Liver (tissue), 9 donors: ENCODE results near the gene PLIN4. TPM values are rescaled to one million over a fixed set of nuclear protein-coding genes. Genes with fewer than 3 reads are reported as not detected.
A peak's percentile ranks its signal among the peaks of the same experiment; 100 is the strongest.
"Not testable (repeated sequence)": the region's sequence is repeated elsewhere in the genome, so short reads cannot be mapped to it uniquely, and the experiment has no call there.

Source experiments
- DNase-seq: peaks from one replicate; pipeline ENCODE4 v3.0.0-alpha.2; 2017; ENCODE audit warnings: low spot score
- H3K27ac ChIP-seq, 2 donors: one replicate each; pipeline ENCODE4 v1.7.0; 2013; ENCODE audit warnings: inconsistent platforms in 2 of 2, low read length in 2 of 2, control low read depth in 1 of 2, low read depth in 1 of 2, mild to moderate bottlenecking in 1 of 2
- H3K27me3 ChIP-seq, 4 donors: one replicate each; pipeline versions ENCODE4 v1.6.1 to v1.7.0; 2013; ENCODE audit warnings: low read length in 3 of 4, inconsistent platforms in 1 of 4, mild to moderate bottlenecking in 1 of 4, moderate library complexity in 1 of 4; ENCODE audit not compliant: control insufficient read depth in 4 of 4, insufficient read depth in 4 of 4
- H3K36me3 ChIP-seq, 4 donors: one replicate each; pipeline versions ENCODE4 v1.6.1 to v1.7.0; 2013; ENCODE audit warnings: low read length in 3 of 4, mild to moderate bottlenecking in 3 of 4, low read depth in 1 of 4, moderate library complexity in 1 of 4; ENCODE audit not compliant: control insufficient read depth in 4 of 4, insufficient read depth in 3 of 4
- H3K4me1 ChIP-seq, 4 donors: one replicate each; pipeline versions ENCODE4 v1.6.1 to v1.7.0; 2013; ENCODE audit warnings: low read length in 3 of 4, mild to moderate bottlenecking in 3 of 4, moderate library complexity in 1 of 4; ENCODE audit not compliant: control insufficient read depth in 4 of 4, insufficient read depth in 4 of 4
- H3K4me3 ChIP-seq, 3 donors: one replicate each; pipeline versions ENCODE4 v1.6.1 to v1.7.0; 2013; ENCODE audit warnings: low read length in 3 of 3, control low read depth in 1 of 3, low read depth in 1 of 3, mild to moderate bottlenecking in 1 of 3
- H3K9ac ChIP-seq, 2 donors: one replicate each; pipeline ENCODE4 v1.7.0; 2013; ENCODE audit warnings: low read length in 2 of 2, mild to moderate bottlenecking in 2 of 2, moderate library complexity in 2 of 2, control low read depth in 1 of 2, low read depth in 1 of 2
- H3K9me3 ChIP-seq, 4 donors: one replicate each; pipeline versions ENCODE4 v1.6.1 to v1.7.0; 2013; ENCODE audit warnings: low read length in 3 of 4; ENCODE audit not compliant: control insufficient read depth in 4 of 4
- EGR1 ChIP-seq, 2 donors: IDR thresholded peaks; 2 replicates each; pipeline ENCODE4 v1.6.1; 2016 to 2018; ENCODE audit warnings: antibody characterized with exemption in 2 of 2, low read depth in 2 of 2
- FOXA1 ChIP-seq: IDR thresholded peaks from 2 replicates; pipeline ENCODE4 v1.6.1; 2016; ENCODE audit warnings: antibody characterized with exemption
- FOXA2 ChIP-seq: IDR thresholded peaks from 2 replicates; pipeline ENCODE4 v1.6.1; 2016; ENCODE audit warnings: antibody characterized with exemption
- HNF4A ChIP-seq, 2 donors: conservative IDR thresholded peaks; 2 replicates each; pipeline ENCODE4 v1.6.1; 2016; ENCODE audit warnings: antibody characterized with exemption in 2 of 2, mild to moderate bottlenecking in 2 of 2
- NR2F2 ChIP-seq: IDR thresholded peaks from 2 replicates; pipeline ENCODE4 v1.6.1; 2016; ENCODE audit warnings: antibody characterized with exemption
- RAD21 ChIP-seq, 2 donors: IDR thresholded peaks; 2 replicates each; pipeline ENCODE4 v1.6.1; 2016; ENCODE audit warnings: antibody characterized with exemption in 2 of 2, mild to moderate bottlenecking in 2 of 2
- SP1 ChIP-seq: IDR thresholded peaks from 2 replicates; pipeline ENCODE4 v1.6.1; 2018; ENCODE audit warnings: antibody characterized with exemption, mild to moderate bottlenecking
- WGBS: extraction: QIAGEN DNeasy Blood & Tissue Kit; methylation state at CpG from one replicate; pipeline ENCODE4 v1.1.7; 2013; 5-methylcytosine and 5-hydroxymethylcytosine counted together
- polyA plus RNA-seq, 2 donors: library from polyadenylated mRNA; stranded (reverse) in 1 of 2; unstranded in 1 of 2; fragments of 200-250 nt in 1 of 2; fragments of >200 nt in 1 of 2; fragmentation: Nextera tagmentation in 1 of 2; extraction: Ambion mirVana in 1 of 2; gene quantifications; one replicate each; pipeline versions ENCODE4 v1.2.1 to v1.2.3, GENCODE V29; 2013 to 2015
- total RNA-seq, 2 donors: library from RNA; depleted of rRNA; stranded (reverse); fragments of >200 nt; gene quantifications; one replicate each; pipeline ENCODE4 v1.2.3, GENCODE V29; 2014
- TF ChIP-seq, protein P1 (sequence below): fragments of 150-350 bp; IDR thresholded peaks from 2 replicates; pipeline ENCODE4 v1.5.1; 2017; ENCODE audit warnings: improper control_type of control experiment, low read depth, low read length; ENCODE audit not compliant: missing input control
- donor health status: healthy.
- donor health status: healthy.
- donor health status: healthy.
- donor health status: healthy.
- donor health status: healthy.

PLIN4 gene
- total and polyA plus RNA-seq, 4 donors, result 3.1 to 49.1 (median 9.5) TPM

DNA sequence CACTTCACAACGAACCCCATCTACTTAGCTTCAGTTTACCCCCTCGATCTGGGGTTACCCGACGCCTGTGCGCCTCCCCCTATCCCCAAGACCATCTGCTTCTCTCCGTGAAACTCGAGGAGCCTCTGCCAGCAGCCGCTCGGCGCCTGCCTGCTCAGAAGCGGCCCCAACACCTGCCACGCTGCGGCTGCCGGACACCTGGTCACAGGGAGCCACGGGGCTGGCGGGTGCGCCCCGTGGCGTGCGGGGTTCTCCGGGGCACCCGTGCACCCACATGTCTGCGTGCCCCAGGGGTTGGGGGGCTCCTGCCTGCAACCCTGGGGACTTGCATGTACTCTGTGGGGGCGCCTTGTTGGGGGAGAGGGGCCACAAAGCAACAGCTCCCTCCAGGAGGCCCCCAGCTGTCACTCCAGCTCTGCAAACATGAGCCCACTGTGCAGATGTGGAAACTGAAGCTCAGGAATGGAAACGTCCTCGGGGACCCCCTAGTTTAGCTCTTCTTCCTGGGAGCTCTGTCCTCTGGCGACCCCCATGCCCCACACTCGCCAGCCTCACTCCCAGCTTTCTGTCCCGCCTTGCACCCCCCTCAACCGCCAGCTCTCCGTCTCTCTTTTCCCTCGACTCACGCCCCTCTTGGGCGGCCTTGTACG lies 48.2 kb upstream of the PLIN4 start (continued):
- TF ChIP-seq, protein P1, sequence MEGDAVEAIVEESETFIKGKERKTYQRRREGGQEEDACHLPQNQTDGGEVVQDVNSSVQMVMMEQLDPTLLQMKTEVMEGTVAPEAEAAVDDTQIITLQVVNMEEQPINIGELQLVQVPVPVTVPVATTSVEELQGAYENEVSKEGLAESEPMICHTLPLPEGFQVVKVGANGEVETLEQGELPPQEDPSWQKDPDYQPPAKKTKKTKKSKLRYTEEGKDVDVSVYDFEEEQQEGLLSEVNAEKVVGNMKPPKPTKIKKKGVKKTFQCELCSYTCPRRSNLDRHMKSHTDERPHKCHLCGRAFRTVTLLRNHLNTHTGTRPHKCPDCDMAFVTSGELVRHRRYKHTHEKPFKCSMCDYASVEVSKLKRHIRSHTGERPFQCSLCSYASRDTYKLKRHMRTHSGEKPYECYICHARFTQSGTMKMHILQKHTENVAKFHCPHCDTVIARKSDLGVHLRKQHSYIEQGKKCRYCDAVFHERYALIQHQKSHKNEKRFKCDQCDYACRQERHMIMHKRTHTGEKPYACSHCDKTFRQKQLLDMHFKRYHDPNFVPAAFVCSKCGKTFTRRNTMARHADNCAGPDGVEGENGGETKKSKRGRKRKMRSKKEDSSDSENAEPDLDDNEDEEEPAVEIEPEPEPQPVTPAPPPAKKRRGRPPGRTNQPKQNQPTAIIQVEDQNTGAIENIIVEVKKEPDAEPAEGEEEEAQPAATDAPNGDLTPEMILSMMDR, result no peak
- TF ChIP-seq FOXA2 (no peak), RAD21 (IDR thresholded peaks at IDR 0.05) (no peak)

GRCh38 chr19:4563562-4563961 lies 45.3 kb upstream of the PLIN4 start:
- H3K4me1 ChIP-seq, H3K36me3 ChIP-seq, DNase-seq, H3K27me3 ChIP-seq, H3K4me3 ChIP-seq, H3K9ac ChIP-seq, H3K9me3 ChIP-seq, H3K27ac ChIP-seq: not testable (repeated sequence)
- WGBS, result 75% methylated on average over 5 of the region's 5 CpGs

- H3K9me3 ChIP-seq, H3K9ac ChIP-seq, DNase-seq, H3K27me3 ChIP-seq, H3K4me3 ChIP-seq, H3K4me1 ChIP-seq, H3K27ac ChIP-seq, H3K36me3 ChIP-seq: not testable (repeated sequence)
- 67% methylated on average over 7 of the region's 7 CpGs for WGBS
Measured at GRCh38 chr19:4562085-4562484, 43.8 kb upstream of the PLIN4 start.

GRCh38 chr19:4559569-4559968 lies 41.3 kb upstream of the PLIN4 start, which contains the start of gene SEMA6B:
Gene SEMA6B (minus strand): TSS chr19:4559684. CDS start chr19:4558457, 1,227 bp downstream.
- Histone ChIP-seq H3K4me3 (peak within 1 kb of the TSS; percentile 10 to 41 (median 33)), H3K27ac (peak within 1 kb of the TSS; percentile 50 to 72), H3K9ac (peak within 1 kb of the TSS in 1 of 2 donors; percentile 51), H3K27me3 (no peaks in the 10 kb centered on the region), H3K4me1 (peaks cover 0 to 7% (median 3%) of the 10 kb centered on the region in 4 donors), H3K9me3 (no peaks in the 10 kb centered on the region), H3K36me3 (no peaks in the 10 kb centered on the region)
- no peak for DNase-seq
- WGBS, result 65% methylated on average over 13 of the region's 13 CpGs
- TF ChIP-seq HNF4A (conservative IDR thresholded peaks at IDR 0.05), result no peak
- TF ChIP-seq SP1, result peak; percentile 23
- TF ChIP-seq FOXA1, result no peak
- peak; percentile 96 for TF ChIP-seq NR2F2
- TF ChIP-seq EGR1 (IDR thresholded peaks at IDR 0.05; ENCODE audit: low read depth in 2 of 2), result no peak
